ENCODE results near the gene PGP. TPM values are rescaled to one million over a fixed set of nuclear protein-coding genes. Genes with fewer than 3 reads are reported as not detected.

PGP gene
- total and polyA plus RNA-seq, 4 donors: 3.4 to 9.9 (median 6.3) TPM

GRCh38 chr16:2238838-2239675 is 24.4 kb upstream of the PGP start:
- H3K36me3 ChIP-seq (ENCODE audit: control insufficient read depth in 4 of 4, insufficient read depth in 3 of 4, low read depth in 1 of 4, low read length in 3 of 4): peaks cover 9 to 37% (median 16%) of the 10 kb centered on the region in 4 donors
- 70% methylated on average over 15 of the region's 15 CpGs for WGBS
- no peak for DNase-seq (ENCODE audit: low spot score)

GRCh38 chr16:2238150-2238837 is 23.7 kb upstream of the PGP start:
- Histone ChIP-seq H3K27ac (ENCODE audit: low read depth in 1 of 2, low read length in 2 of 2) (no peak overlapping the region), H3K9me3 (ENCODE audit: control insufficient read depth in 4 of 4, low read length in 3 of 4) (no peaks in the 10 kb centered on the region), H3K4me1 (ENCODE audit: control insufficient read depth in 4 of 4, insufficient read depth in 4 of 4, low read length in 3 of 4) (peaks cover 0 to 14% (median 11%) of the 10 kb centered on the region in 4 donors), H3K4me3 (ENCODE audit: low read depth in 1 of 3, low read length in 3 of 3) (no peak overlapping the region), H3K36me3 (ENCODE audit: control insufficient read depth in 4 of 4, insufficient read depth in 3 of 4, low read depth in 1 of 4, low read length in 3 of 4) (peaks cover 7 to 37% (median 16%) of the 10 kb centered on the region in 4 donors), H3K27me3 (ENCODE audit: control insufficient read depth in 4 of 4, insufficient read depth in 4 of 4, low read length in 3 of 4) (no peaks in the 10 kb centered on the region), H3K9ac (ENCODE audit: low read depth in 1 of 2, low read length in 2 of 2) (no peak overlapping the region)
- DNase-seq (ENCODE audit: low spot score): no peak
- 60% methylated on average over 18 of the region's 18 CpGs for WGBS
- TF ChIP-seq FOXA1 (IDR thresholded peaks at IDR 0.05): no peak
- TF ChIP-seq MAX (IDR thresholded peaks at IDR 0.05): no peak
- no peak for TF ChIP-seq SP1 (IDR thresholded peaks at IDR 0.05)
- TF ChIP-seq, protein P1, sequence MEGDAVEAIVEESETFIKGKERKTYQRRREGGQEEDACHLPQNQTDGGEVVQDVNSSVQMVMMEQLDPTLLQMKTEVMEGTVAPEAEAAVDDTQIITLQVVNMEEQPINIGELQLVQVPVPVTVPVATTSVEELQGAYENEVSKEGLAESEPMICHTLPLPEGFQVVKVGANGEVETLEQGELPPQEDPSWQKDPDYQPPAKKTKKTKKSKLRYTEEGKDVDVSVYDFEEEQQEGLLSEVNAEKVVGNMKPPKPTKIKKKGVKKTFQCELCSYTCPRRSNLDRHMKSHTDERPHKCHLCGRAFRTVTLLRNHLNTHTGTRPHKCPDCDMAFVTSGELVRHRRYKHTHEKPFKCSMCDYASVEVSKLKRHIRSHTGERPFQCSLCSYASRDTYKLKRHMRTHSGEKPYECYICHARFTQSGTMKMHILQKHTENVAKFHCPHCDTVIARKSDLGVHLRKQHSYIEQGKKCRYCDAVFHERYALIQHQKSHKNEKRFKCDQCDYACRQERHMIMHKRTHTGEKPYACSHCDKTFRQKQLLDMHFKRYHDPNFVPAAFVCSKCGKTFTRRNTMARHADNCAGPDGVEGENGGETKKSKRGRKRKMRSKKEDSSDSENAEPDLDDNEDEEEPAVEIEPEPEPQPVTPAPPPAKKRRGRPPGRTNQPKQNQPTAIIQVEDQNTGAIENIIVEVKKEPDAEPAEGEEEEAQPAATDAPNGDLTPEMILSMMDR (IDR thresholded peaks at IDR 0.05; ENCODE audit: low read depth, low read length, missing input control): no peak
- no peak for TF ChIP-seq GABPA (IDR thresholded peaks at IDR 0.05 in 1 of 2, conservative IDR thresholded peaks at IDR 0.05 in 1 of 2)
- TF ChIP-seq YY1 (IDR thresholded peaks at IDR 0.05): no peak
- no peak for TF ChIP-seq NR2F2 (IDR thresholded peaks at IDR 0.05)
- TF ChIP-seq, protein P2, sequence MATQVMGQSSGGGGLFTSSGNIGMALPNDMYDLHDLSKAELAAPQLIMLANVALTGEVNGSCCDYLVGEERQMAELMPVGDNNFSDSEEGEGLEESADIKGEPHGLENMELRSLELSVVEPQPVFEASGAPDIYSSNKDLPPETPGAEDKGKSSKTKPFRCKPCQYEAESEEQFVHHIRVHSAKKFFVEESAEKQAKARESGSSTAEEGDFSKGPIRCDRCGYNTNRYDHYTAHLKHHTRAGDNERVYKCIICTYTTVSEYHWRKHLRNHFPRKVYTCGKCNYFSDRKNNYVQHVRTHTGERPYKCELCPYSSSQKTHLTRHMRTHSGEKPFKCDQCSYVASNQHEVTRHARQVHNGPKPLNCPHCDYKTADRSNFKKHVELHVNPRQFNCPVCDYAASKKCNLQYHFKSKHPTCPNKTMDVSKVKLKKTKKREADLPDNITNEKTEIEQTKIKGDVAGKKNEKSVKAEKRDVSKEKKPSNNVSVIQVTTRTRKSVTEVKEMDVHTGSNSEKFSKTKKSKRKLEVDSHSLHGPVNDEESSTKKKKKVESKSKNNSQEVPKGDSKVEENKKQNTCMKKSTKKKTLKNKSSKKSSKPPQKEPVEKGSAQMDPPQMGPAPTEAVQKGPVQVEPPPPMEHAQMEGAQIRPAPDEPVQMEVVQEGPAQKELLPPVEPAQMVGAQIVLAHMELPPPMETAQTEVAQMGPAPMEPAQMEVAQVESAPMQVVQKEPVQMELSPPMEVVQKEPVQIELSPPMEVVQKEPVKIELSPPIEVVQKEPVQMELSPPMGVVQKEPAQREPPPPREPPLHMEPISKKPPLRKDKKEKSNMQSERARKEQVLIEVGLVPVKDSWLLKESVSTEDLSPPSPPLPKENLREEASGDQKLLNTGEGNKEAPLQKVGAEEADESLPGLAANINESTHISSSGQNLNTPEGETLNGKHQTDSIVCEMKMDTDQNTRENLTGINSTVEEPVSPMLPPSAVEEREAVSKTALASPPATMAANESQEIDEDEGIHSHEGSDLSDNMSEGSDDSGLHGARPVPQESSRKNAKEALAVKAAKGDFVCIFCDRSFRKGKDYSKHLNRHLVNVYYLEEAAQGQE (IDR thresholded peaks at IDR 0.05): no peak
- no peak for TF ChIP-seq RAD21 (IDR thresholded peaks at IDR 0.05)
- TF ChIP-seq JUND (IDR thresholded peaks at IDR 0.05): no peak

More at GRCh38 chr16:2238838-2239675, 24.4 kb upstream of the PGP start:
- peaks cover 0 to 14% (median 11%) of the 10 kb centered on the region in 4 donors for H3K4me1 ChIP-seq (ENCODE audit: control insufficient read depth in 4 of 4, insufficient read depth in 4 of 4, low read length in 3 of 4)
- H3K9me3 ChIP-seq (ENCODE audit: control insufficient read depth in 4 of 4, low read length in 3 of 4): no peaks in the 10 kb centered on the region
- TF ChIP-seq, protein P3, sequence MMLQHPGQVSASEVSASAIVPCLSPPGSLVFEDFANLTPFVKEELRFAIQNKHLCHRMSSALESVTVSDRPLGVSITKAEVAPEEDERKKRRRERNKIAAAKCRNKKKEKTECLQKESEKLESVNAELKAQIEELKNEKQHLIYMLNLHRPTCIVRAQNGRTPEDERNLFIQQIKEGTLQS (IDR thresholded peaks at IDR 0.05): no peak
- H3K27ac ChIP-seq (ENCODE audit: low read depth in 1 of 2, low read length in 2 of 2): no peak overlapping the region
- H3K27me3 ChIP-seq (ENCODE audit: control insufficient read depth in 4 of 4, insufficient read depth in 4 of 4, low read length in 3 of 4): no peaks in the 10 kb centered on the region
- H3K4me3 ChIP-seq (ENCODE audit: low read depth in 1 of 3, low read length in 3 of 3): no peak overlapping the region
- no peak overlapping the region for H3K9ac ChIP-seq (ENCODE audit: low read depth in 1 of 2, low read length in 2 of 2)
